ENCODE data around the gene CTSA.

Gene CTSA

GRCh38 chr20:45890985-45891983, at the start of gene CTSA, which contains the start of gene NEURL2:
TSS of gene CTSA (plus strand) at chr20:45891335. CDS start at chr20:45891569, 234 bp downstream.
TSS of gene NEURL2 (minus strand) at chr20:45891208. CDS start at chr20:45890991, 217 bp downstream.
- DNase-seq (ENCODE audit: low read depth in 1 of 2, low spot score in 1 of 2): peak; percentile 76 to 84

- DNase-seq (ENCODE audit: low read depth in 1 of 2, low spot score in 1 of 2): no peak
Measured at GRCh38 chr20:45841407-45842129, 49.6 kb upstream of the CTSA start.

DNA sequence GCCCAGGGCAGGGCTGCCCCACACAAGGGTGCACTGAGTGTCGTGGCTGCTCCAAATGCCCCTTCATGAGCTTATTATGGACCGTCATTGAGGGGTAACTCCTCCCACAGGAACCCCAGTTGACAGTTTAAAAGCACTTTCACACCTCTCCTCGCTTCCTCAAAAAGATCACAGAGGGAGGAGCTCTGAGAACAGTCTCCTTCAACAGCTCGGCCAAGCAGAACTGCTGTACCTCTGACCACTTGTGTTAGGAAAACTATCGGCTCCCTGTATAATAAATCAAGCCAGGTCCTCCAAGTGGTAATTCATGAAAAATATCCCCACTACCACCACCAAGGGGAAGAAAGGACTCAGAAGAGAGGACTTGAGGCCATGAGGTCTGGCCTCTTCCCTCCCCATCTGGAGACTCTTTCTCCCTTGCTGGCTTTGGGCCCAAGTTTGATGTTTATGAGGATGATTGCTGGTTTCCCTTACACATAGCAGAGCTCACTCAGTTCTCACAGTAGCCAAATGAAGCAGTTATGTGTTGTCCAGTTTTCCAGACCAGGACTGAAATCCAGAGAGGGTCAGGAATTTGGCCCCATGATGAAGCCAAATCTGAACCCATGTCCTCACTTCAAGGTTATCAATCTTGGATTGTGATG, 48.8 kb upstream of the CTSA start:
- DNase-seq (ENCODE audit: low read depth in 1 of 2, low spot score in 1 of 2): no peak

- DNase-seq (ENCODE audit: low read depth in 1 of 2, low spot score in 1 of 2): no peak
Measured at GRCh38 chr20:45843506-45843905, 47.6 kb upstream of the CTSA start.

GRCh38 chr20:45845452-45845851, 45.7 kb upstream of the CTSA start:
- no peak for DNase-seq (ENCODE audit: low read depth in 1 of 2, low spot score in 1 of 2)

- DNase-seq (ENCODE audit: low read depth in 1 of 2, low spot score in 1 of 2): no peak
Measured at GRCh38 chr20:45848421-45848820, 42.7 kb upstream of the CTSA start.

DNA sequence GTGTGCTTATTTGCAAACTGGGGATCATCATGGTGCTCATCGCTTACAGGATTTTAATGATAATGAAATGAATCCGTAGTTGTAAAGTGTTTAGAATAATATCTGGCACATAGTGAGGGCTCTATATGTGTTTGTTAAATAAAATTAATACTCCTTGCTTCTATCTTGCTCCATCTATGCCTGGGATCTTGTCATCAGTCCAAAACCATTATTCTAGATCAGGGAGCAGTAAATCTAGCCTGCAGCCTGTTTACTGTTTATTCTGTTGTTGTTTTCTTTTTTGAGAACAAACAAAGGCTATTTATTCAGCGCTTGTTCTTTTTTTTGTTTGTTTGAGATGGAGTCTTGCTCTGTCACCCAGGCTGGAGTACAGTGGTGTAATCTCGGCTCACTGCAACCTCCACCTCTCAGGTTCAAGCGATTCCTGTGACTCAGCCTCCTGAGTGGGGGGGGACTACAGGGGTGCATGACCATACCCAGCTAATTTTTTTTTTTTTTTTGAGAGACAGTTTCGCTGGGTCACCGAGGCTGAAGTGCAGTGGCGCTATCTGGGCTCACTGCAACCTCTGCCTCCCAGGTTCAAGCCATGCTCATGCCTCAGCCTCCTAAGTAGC, 42.1 kb upstream of the CTSA start:
- DNase-seq (ENCODE audit: low read depth in 1 of 2, low spot score in 1 of 2): no peak

DNA sequence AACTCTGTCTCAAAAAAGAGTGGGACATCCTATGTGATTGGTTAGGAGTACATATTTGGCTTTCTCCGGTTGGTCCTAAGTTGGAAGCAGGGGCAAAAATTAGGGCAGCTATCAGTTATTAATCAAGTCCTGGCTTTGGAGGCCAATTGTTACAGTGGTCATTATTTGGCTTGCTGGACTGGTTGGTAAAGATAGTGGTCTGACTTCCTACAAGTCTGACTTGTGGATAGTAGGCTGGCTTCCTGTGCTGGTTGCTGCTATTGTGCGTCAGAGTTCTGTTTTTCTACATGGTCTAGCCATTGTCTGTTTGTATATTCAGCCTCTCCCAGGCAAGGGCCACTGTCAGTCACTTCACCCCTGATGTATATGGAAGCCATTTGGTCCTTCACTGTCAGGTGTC, 40.9 kb upstream of the CTSA start:
- DNase-seq (ENCODE audit: low read depth in 1 of 2, low spot score in 1 of 2): no peak

DNA sequence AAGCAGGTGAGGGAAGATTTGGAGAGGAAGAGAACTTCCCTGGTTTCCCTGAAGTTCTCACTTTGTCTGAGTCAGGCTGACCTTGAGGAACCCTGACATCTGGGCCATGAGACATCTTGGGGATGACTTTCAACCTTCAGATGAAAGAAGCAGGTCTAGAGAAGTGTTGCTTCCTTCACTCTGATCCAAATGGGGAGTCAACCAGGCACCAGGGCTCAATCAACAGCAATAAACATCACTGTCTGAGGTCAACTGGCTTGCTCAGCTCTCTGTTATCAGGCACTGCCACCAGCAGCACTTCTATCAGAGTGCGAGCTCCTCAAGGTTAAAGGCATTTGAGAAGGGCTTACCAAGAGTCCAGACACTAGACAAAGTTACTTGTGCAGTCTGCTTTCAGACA, 40.2 kb upstream of the CTSA start:
- no peak for DNase-seq (ENCODE audit: low read depth in 1 of 2, low spot score in 1 of 2)

GRCh38 chr20:45851501-45851900, 39.6 kb upstream of the CTSA start:
- no peak for DNase-seq (ENCODE audit: low read depth in 1 of 2, low spot score in 1 of 2)

DNA sequence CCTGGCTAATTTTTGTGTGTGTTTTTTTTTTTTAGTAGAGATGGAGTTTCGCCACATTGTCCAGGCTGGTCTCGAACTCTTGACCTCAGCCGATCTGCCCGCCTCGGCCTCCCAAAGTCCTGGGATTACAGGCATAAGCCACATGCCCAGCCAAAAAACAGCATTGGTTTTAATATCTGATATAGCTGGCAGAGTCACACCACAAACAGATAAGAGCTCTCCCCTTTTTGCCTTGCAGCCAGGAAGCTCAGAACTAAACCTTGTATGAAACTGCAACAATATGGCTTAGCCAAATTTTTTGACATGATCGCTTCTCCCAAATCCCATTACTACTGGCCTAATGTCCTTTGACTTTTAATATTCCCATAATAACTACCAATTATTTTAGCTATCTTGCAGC, 38.8 kb upstream of the CTSA start:
- DNase-seq (ENCODE audit: low read depth in 1 of 2, low spot score in 1 of 2): no peak

DNA sequence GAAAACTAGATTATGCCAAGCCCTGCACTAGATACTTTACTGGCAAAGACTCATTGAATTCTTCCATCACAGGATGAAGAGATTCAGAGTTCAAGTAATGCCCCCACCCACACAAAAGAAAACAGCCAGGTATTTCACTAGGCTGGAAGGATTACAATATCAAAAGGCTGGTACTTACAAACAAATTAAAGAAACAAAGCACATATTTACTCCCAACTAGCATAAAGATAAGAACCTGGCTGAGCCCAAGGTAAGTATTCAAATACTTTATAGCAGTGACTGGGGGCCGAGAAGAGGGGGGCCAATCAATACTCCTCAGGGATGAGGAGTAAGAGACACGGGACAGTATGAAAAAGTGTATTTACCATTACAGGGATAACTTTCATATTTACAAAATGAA, 37.7 kb upstream of the CTSA start:
- DNase-seq (ENCODE audit: low read depth in 1 of 2, low spot score in 1 of 2): no peak

- DNase-seq (ENCODE audit: low read depth in 1 of 2, low spot score in 1 of 2): peak; percentile 68 to 97
Measured at GRCh38 chr20:45857114-45857881, 33.8 kb upstream of the CTSA start, which contains the start of the genes ACOT8 and ZSWIM3. TSS of gene ACOT8 (minus strand) at chr20:45857392. CDS start at chr20:45857315, 77 bp downstream. TSS of gene ZSWIM3 (plus strand) at chr20:45857614. CDS start at chr20:45857826, 212 bp downstream.

DNA sequence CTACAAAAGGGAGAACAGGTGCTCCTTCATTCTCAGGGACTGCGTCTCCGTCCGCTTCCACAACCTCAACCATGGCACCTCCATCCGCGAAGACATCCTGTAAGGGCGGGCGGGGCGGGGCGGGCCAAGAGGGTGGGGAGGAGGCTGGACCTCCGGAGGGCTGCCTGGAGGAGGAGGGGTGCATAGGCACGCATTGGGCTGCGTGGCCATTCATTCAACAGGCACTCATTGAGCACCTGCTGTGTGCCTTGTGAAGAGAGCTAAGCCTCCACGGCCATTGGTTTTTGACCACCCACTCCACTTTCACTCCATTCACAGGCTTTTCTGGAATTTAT, 33.3 kb upstream of the CTSA start:
- no peak for DNase-seq (ENCODE audit: low read depth in 1 of 2, low spot score in 1 of 2)

DNA sequence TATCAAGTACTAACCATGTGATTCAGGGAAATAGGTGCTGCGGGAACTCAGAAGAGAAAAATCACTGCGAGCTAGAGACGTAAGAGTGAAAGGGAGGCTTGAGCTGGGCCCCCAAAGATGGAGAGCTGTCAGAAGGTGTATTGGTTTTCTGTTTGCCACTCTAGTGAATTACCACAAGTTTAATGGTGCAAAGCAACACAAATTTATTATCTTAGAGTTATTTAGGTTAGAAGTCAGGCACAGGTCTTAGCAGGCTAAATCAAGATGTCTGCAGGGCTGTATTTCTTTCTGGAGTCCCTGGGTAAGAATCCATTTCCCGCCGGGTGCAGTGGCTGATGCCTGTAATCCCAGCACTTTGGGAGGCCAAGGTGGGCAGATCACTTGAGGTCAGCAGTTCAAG, 31.2 kb upstream of the CTSA start:
- no peak for DNase-seq (ENCODE audit: low read depth in 1 of 2, low spot score in 1 of 2)

DNA sequence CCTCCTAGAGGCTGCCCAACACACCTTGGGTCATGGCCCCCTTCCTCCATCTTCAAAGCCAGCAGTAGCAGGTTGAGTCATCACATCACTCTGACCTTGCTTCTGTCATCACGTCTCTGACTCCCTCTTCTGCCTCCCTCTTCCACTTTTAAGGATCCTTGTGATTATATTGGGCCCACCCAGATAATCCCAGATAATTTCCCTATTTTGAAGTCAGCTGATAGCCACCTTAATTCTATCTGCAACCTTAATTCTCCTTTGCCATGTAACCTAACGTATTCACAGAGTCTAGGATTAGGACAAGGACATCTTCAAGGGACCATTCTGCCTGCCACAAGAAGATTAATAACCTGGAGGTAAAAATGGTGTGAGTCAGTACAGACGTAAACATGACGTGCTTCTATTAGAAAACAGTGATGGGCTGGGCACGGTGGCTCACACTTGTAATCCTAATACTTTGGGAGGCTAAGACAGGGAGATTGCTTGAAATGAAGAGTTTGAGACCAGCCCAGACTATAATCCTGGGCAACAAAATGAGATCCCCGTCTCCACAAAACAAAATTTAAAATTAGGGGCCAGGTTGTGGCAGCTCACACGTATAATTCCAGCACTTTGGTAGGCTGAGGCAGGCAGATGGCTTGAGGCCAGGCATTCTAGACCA, 30.4 kb upstream of the CTSA start:
- DNase-seq (ENCODE audit: low read depth in 1 of 2, low spot score in 1 of 2): no peak

GRCh38 chr20:45861221-45862075, 29.7 kb upstream of the CTSA start:
- no peak for DNase-seq (ENCODE audit: low read depth in 1 of 2, low spot score in 1 of 2)

DNA sequence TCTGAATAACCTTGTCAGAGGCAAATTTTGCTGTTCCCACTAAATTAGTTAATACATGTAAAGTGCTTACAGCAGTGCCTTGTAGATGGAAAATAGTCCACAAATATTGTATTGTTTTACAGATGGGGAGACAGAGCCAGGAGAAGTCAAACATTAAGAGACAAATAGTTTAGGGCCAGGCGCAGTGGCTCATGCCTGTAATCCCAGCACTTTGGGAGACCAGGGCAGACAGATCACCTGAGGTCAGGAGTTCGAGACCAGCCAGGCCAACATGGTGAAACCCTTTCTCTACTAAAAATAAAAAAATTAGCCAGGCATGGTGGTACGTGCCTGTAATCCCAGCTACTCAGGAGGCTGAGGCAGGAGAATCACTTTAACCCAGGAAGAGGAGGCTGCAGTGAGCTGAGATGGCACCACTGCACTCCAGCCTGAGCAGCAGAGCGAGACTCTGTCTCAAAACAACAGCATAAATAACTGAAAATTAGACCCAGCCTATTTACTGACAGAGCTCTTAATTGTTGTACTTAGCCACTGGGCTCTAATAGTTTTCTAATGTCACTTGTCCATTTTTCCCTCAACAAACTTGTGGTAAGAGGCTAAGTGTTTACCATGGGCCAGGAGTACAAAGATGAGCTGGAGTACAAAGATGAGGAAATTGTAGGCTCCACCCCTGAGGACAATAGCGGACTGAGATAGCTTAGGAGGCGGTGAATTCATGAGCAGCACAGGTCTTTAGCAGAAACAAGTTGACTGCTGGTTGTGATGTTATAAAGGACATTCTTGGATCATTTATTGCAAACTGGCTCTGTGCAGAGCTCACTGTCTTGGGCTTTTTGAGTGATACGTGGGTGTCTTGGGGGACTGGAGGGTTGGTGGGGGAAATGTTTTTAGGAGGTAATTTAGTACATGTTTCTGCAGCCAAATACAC, 27.3 kb upstream of the CTSA start:
- no peak for DNase-seq (ENCODE audit: low read depth in 1 of 2, low spot score in 1 of 2)

All from activated CD4-positive, alpha-beta T cell treated with anti-CD3 and anti-CD28 coated beads, Interleukin-2, amount 50 U/mL, for 24 hours (primary cell).